GM18861 (cell line): ENCODE results near the gene GAMT.

Experiments
- ATAC-seq: cut with Tn5 transposase; IDR thresholded peaks from one replicate; pipeline ENCODE4 v1.9.1; 2021; ENCODE audit not compliant: unreplicated experiment

GAMT gene

GRCh38 chr19:1350867-1351266, 50.5 kb downstream of the GAMT start:
- ATAC-seq, result no peak

- no peak for ATAC-seq
These were observed 52.1 kb downstream of the GAMT start for GRCh38 chr19:1349211-1349610.
